KOPT-K1 (cell line): ENCODE results near the gene KDM7A.

Experiments
- H3K27ac ChIP-seq: fragments of 200-600 bp; sonication (generic); 2 replicates; pipeline ENCODE4 v1.5.1; 2016; ENCODE audit warnings: antibody characterized with exemption, mild to moderate bottlenecking, low read depth, low read length; ENCODE audit not compliant: poor library complexity, severe bottlenecking
- H3K36me3 ChIP-seq: fragments of 200-600 bp; sonication (generic); 2 replicates; pipeline ENCODE4 v1.5.1; 2017; ENCODE audit warnings: antibody characterized with exemption, mild to moderate bottlenecking, low read length, moderate library complexity; ENCODE audit not compliant: insufficient read depth
- H3K9me3 ChIP-seq: fragments of 200-600 bp; sonication (generic); 2 replicates; pipeline ENCODE4 v1.5.1; 2017; ENCODE audit warnings: antibody characterized with exemption, low read length, mild to moderate bottlenecking; ENCODE audit not compliant: insufficient read depth, poor library complexity, severe bottlenecking

The KDM7A gene

GRCh38 chr7:140049339-140050024 lies 127.3 kb downstream of the KDM7A start:
- Histone ChIP-seq H3K9me3 (no peaks in the 10 kb centered on the region), H3K36me3 (peaks cover 88% of the 10 kb centered on the region), H3K27ac (no peak overlapping the region)

- Histone ChIP-seq H3K36me3 (peaks cover 88% of the 10 kb centered on the region), H3K27ac (no peak overlapping the region), H3K9me3 (no peaks in the 10 kb centered on the region)
These were observed 127.8 kb downstream of the KDM7A start for GRCh38 chr7:140048989-140049338.

- Histone ChIP-seq H3K9me3 (no peaks in the 10 kb centered on the region), H3K36me3 (peaks cover 88% of the 10 kb centered on the region), H3K27ac (no peak overlapping the region)
These were observed 128.6 kb downstream of the KDM7A start for GRCh38 chr7:140048138-140048537.

GRCh38 chr7:140047197-140047596 lies 129.6 kb downstream of the KDM7A start:
- no peaks in the 10 kb centered on the region for H3K9me3 ChIP-seq
- H3K36me3 ChIP-seq, result peaks cover 88% of the 10 kb centered on the region
- no peak overlapping the region for H3K27ac ChIP-seq

GRCh38 chr7:140045697-140046096 lies 131.1 kb downstream of the KDM7A start:
- no peak overlapping the region for H3K27ac ChIP-seq
- H3K9me3 ChIP-seq, result no peaks in the 10 kb centered on the region
- peaks cover 92% of the 10 kb centered on the region for H3K36me3 ChIP-seq

- Histone ChIP-seq H3K27ac (no peak overlapping the region), H3K36me3 (peaks cover 93% of the 10 kb centered on the region), H3K9me3 (no peaks in the 10 kb centered on the region)
These were observed 132.5 kb downstream of the KDM7A start for GRCh38 chr7:140044251-140044650.

- H3K9me3 ChIP-seq, result no peaks in the 10 kb centered on the region
- peaks cover 100% of the 10 kb centered on the region for H3K36me3 ChIP-seq
- H3K27ac ChIP-seq, result no peak overlapping the region
These were observed 134.5 kb downstream of the KDM7A start for GRCh38 chr7:140042386-140042670.

- peaks cover 100% of the 10 kb centered on the region for H3K36me3 ChIP-seq
- H3K27ac ChIP-seq, result no peak overlapping the region
- no peaks in the 10 kb centered on the region for H3K9me3 ChIP-seq
These were observed 135.0 kb downstream of the KDM7A start for GRCh38 chr7:140041659-140042385.

- Histone ChIP-seq H3K9me3 (no peaks in the 10 kb centered on the region), H3K36me3 (peaks cover 100% of the 10 kb centered on the region), H3K27ac (no peak overlapping the region)
These were observed 136.9 kb downstream of the KDM7A start for GRCh38 chr7:140039896-140040295.

GRCh38 chr7:140039066-140039465 lies 137.7 kb downstream of the KDM7A start:
- Histone ChIP-seq H3K36me3 (peaks cover 100% of the 10 kb centered on the region), H3K27ac (no peak overlapping the region), H3K9me3 (no peaks in the 10 kb centered on the region)

GRCh38 chr7:140036224-140036962 lies 140.4 kb downstream of the KDM7A start:
- Histone ChIP-seq H3K9me3 (no peaks in the 10 kb centered on the region), H3K36me3 (peaks cover 95% of the 10 kb centered on the region), H3K27ac (no peak overlapping the region)

- Histone ChIP-seq H3K36me3 (peaks cover 95% of the 10 kb centered on the region), H3K27ac (no peak overlapping the region), H3K9me3 (no peaks in the 10 kb centered on the region)
These were observed 141.2 kb downstream of the KDM7A start for GRCh38 chr7:140035400-140036223.
